GM10248 (cell line): ENCODE measurements around the gene SSR1.
"Not testable (repeated sequence)": the region's sequence is repeated elsewhere in the genome, so short reads cannot be mapped to it uniquely, and the experiment has no call there.

Experiments
- CTCF ChIA-PET: fragments of 300-600 bp; sonication (Branson Sonifier 250); formaldehyde crosslinking; extraction: SDS; loops from one replicate; lab custom pipeline; 2021; ENCODE audit warnings: antibody characterized with exemption; lab: Yijun Ruan, JAX
- POLR2A ChIA-PET: fragments of 350-650 bp; sonication (Branson Sonifier 250); formaldehyde crosslinking; extraction: SDS; loops from one replicate; lab custom pipeline; 2020; ENCODE audit warnings: antibody characterized with exemption; lab: Yijun Ruan, JAX
- DNase-seq: peaks from one replicate; pipeline ENCODE4 v3.0.0; 2012; ENCODE audit errors: extremely low spot score
- TF ChIP-seq, protein P1 (sequence below): IDR thresholded peaks from 2 replicates; pipeline ENCODE4 v1.5.1; 2012; ENCODE audit warnings: mild to moderate bottlenecking, low read depth; ENCODE audit errors: extremely low read depth, missing control alignments, control extremely low read depth

Gene SSR1

DNA sequence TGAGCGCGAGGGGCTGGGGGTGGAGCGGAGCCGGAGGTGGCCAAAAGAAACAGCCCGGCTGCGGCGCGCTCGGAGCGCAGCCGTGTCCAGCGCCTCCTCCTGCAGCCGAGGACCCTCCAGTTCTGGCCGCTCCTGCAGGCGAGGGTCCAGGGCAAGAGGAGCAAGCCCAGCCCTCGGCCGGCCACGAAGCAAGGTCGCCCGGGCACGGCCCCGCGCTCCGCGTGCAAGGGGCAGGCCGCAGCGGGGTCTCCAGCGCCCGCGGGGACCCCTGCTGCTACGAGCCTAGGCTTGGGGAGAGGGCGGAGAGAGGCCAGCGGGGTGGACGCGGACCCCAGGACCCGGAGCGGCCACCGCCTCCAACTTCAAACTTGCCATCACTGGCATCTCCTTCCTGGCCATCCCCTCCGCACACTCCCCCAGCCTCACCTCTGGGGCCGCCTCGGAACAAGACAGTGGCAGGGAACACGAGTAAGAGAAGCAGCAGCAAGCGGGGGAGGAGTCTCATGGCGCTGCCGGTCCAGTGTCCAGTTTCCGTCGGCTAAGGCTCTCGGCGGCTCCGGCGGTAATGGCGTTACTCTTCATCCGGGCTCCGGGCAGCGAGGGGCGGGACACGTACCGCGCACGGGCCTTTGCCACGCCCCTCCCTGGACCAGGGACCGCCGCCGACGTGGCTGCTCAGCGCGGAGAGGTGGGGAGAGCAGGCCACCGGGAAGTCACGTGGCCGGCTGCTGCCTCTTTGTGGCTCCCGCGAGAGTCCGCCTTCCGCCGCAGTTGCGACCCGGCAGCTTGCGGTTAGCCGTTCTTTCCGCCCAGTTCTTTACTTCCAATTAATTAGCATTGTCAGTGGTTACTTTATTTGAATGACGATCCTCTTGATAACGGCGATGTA, at the start of gene SSR1:
Gene SSR1, minus strand, starts transcription at position 584 of the 889 bp plus-strand sequence. Its CDS starts 79 bp downstream, at position 505.
- TF ChIP-seq, protein P1, sequence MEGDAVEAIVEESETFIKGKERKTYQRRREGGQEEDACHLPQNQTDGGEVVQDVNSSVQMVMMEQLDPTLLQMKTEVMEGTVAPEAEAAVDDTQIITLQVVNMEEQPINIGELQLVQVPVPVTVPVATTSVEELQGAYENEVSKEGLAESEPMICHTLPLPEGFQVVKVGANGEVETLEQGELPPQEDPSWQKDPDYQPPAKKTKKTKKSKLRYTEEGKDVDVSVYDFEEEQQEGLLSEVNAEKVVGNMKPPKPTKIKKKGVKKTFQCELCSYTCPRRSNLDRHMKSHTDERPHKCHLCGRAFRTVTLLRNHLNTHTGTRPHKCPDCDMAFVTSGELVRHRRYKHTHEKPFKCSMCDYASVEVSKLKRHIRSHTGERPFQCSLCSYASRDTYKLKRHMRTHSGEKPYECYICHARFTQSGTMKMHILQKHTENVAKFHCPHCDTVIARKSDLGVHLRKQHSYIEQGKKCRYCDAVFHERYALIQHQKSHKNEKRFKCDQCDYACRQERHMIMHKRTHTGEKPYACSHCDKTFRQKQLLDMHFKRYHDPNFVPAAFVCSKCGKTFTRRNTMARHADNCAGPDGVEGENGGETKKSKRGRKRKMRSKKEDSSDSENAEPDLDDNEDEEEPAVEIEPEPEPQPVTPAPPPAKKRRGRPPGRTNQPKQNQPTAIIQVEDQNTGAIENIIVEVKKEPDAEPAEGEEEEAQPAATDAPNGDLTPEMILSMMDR = no peak
- ChIA-PET POLR2A (interaction anchor here (0.6 kb wide), 2 partner anchors 76 to 158 kb away, joined by 3 to 4 read pairs; no protein-coding TSS in a partner anchor), CTCF (interaction anchor here (1.5 kb wide), 1 partner anchor 35 kb away, joined by 3 read pairs; no protein-coding TSS in a partner anchor)
- DNase-seq = peak; percentile 100

DNA sequence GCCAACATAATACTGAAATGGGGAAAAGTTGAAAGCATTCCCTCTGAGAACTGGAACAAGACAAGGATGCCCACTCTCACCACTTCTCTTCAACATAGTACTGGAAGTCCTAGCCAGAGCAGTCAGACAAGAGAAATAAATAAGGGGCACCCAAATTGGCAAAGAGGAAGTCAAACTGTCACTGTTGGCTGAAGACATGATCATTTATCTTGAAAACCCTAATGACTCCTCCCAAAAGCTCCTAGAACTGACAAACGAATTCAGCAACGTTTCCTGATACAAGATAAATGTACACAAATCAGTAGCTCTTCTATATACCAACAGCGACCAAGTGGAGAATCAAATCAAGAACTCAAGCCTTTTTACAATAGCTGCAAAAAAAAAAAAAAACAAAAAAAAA, 38.9 kb upstream of the SSR1 start:
- POLR2A ChIA-PET, DNase-seq, CTCF ChIA-PET: not testable (repeated sequence)

DNA sequence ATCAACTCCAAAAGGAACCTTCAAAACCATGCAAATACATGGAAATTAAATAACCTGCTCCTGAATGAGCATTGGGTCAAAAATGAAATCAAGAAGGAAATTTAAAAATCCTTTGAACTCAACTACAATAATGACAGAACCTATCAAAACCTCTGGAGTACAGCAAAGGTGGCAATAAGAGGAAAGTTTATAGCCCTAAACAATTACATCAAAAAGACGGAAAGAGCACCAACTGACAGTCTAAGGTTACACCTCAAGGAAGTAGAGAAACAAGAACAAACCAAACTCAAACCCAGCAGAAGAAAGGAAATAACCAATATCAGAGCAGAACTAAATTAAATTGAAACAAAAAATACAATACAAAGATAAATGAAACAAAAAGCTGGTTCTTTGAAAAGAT, 37.6 kb upstream of the SSR1 start:
- CTCF ChIA-PET, DNase-seq, POLR2A ChIA-PET: not testable (repeated sequence)

DNA sequence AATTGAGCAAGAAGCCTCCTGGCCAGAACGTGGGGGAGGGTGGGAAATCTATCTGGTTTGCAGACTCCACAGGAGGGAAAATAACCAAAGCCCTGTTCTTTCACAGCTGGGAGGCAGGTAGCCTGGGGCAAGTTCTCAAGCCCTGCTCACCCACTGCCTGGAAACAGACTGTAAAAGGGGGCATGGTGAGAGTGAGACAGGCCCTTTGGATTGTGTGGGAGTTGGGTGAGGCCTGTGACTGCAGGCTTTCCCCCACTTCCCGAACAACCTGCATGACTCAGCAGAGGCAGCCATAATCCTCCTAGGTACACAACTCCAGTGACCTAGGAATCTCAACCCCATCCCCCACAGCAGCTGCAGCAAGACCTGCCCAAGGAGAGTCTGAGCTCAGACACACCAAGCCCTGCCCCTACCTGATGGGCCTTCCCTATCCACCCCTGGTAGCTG, 34.6 kb upstream of the SSR1 start:
- CTCF ChIA-PET, DNase-seq: not testable (repeated sequence)

DNA sequence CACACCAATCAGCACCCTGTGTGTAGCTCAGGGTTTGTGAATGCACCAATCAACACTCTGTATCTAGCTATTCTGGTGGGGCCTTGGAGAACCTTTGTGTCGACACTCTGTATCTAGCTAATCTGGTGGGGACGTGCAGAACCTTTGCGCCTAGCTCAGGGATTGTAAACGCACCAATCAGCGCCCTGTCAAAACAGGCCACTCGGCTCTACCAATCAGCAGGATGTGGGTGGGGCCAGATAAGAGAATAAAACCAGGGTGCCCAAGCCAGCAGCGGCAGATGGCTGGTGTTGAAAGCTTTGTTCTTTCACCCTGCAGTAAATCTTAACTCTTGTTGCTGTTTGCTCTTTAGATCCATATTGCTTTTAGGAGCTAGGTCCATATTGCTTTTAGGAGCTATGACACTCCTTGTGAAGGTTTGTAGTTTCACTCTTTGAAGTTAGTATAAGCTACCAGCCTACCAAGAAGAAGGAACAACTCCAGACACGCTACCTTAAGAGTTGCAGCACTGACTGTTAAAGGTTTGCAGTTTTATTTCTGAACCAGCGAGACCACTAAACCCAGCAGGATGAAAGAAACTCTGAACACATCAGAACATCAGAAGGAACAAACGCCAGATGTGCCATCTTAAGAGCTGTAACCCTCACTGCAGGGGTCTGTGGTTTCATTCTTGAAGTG, 31.9 kb upstream of the SSR1 start:
- CTCF ChIA-PET = interaction anchor here (1.0 to 1.3 kb wide), 3 partner anchors 9 to 21 kb away, joined by 3 to 5 read pairs (median 4); no protein-coding TSS in a partner anchor
- POLR2A ChIA-PET = not testable (repeated sequence)

More for the DNA sequence above, 34.6 kb upstream of the SSR1 start:
- POLR2A ChIA-PET = not testable (repeated sequence)

DNA sequence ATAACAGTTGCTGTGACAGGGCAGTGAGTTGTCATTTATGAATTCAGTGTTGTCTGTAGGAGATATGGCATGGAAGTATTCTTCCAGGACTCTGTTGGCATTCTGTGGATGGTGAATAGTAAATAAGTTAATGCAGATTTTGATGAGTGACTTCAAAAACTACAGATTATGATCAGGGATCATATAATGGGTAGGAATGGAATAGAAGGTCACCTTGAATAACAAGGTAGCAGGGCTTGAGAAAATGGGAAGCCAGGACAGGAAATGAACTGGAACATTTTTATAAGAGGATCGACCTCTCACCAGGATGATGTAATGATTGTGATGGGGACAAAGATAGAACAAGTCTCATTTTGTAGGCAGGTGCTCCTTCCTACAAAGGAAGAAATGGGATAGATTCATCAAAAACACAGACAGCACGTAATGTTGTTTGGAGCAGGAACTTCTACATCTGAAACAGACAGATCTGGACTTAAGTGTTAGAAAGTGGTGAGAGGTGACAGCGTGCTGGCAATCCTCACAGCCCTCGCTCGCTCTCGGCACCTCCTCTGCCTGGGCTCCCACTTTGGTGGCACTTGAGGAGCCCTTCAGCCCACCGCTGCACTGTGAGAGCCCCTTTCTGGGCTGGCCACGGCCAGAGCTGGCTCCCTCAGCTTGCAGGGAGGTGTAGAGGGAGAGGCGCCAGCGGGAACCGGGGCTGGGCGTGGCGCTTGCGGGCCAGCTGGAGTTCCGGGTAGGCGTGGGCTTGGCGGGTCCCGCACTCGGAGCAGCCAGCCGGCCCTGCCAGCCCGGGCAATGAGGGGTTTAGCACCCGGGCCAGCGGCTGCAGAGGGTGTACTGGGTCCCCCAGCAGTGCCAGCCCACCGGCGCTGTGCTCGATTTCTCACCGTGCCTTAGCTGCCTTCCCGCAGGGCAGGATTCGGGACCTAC, 30.8 kb upstream of the SSR1 start:
- CTCF ChIA-PET = interaction anchor here (1.3 kb wide), 1 partner anchor 8 kb away, joined by 4 read pairs; no protein-coding TSS in a partner anchor
- POLR2A ChIA-PET = no interaction called here

More for the DNA sequence above, 31.9 kb upstream of the SSR1 start:
- DNase-seq = not testable (repeated sequence)

DNA sequence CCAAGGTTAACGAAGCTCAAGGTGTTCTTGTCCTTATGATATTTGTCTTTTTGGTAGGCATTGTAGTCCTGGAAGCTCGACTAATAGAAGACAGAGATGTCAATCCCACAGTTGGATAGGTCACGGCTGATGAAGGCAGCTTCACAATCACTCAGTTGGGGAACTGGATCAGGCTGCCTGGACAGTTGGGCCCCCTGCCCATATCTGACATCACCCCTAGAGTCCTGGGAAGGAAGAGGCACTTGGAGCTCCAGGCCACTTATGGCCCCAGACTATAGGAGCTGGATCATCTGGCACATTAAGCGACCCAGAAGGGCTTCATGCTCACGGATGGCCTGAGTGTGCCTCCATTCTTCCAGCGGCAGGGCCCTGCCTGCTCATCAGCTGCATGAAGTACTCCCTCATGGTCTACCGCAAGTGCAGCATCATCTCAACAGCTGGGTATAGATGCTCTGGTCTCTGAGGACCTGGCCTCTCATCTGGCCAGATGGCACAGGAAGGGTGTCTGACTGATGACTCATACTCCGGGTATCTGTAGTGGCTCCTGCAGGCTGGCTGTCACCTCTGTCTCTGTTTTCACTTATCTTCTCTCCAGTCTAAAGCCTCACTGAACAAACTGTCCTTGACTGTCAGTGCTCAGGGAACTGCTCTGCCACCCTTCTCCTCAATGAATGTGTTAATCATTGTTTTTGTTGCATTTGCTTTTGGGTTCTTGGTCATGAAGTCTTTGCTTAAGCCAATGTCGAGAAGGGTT, 29.2 kb upstream of the SSR1 start:
- TF ChIP-seq, protein P1 = no peak
- ChIA-PET POLR2A (no interaction called here), CTCF (interaction anchor here (2.1 kb wide), 1 partner anchor 18 kb away, joined by 7 read pairs; no protein-coding TSS in a partner anchor)
- DNase-seq = no peak

More for the DNA sequence above, 30.8 kb upstream of the SSR1 start:
- no peak for DNase-seq
- TF ChIP-seq, protein P1 = no peak
